Smooth muscle cell (in vitro differentiated cells): ENCODE data around the gene MARCO. TPM values are rescaled to one million over a fixed set of nuclear protein-coding genes. Genes with fewer than 3 reads are reported as not detected.

Source experiments
- DNase-seq: peaks from one replicate; lab custom pipeline; 2025; ENCODE audit not compliant: unreplicated experiment; lab: John Stamatoyannopoulos, UW
- H2AFZ ChIP-seq: fragments of 200-600 bp; sonication (generic); 2 replicates; pipeline ENCODE4 v1.6.0; 2016; ENCODE audit warnings: antibody characterized with exemption, low read depth, mild to moderate bottlenecking
- H3F3A ChIP-seq: fragments of 200-600 bp; sonication (generic); 2 replicates; pipeline ENCODE4 v1.6.0; 2017; ENCODE audit warnings: antibody characterized with exemption, low read depth
- H3K27ac ChIP-seq: fragments of 200-600 bp; sonication (generic); 2 replicates; pipeline ENCODE4 v1.5.1; 2016; ENCODE audit warnings: low read depth, mild to moderate bottlenecking
- H3K27me3 ChIP-seq: fragments of 200-600 bp; sonication (generic); 2 replicates; pipeline ENCODE4 v1.6.1; 2016; ENCODE audit warnings: low read depth, mild to moderate bottlenecking
- H3K36me3 ChIP-seq: fragments of 200-600 bp; sonication (generic); 2 replicates; pipeline ENCODE4 v1.5.1; 2016; ENCODE audit warnings: low read depth
- H3K4me1 ChIP-seq: fragments of 200-600 bp; sonication (generic); 2 replicates; pipeline ENCODE4 v1.5.1; 2016; ENCODE audit warnings: low read depth
- H3K4me2 ChIP-seq: fragments of 200-600 bp; sonication (generic); 2 replicates; pipeline ENCODE4 v1.6.0; 2016; ENCODE audit warnings: mild to moderate bottlenecking
- H3K4me3 ChIP-seq: fragments of 200-600 bp; sonication (generic); 2 replicates; pipeline ENCODE4 v1.5.1; 2016; ENCODE audit warnings: mild to moderate bottlenecking
- H3K79me2 ChIP-seq: fragments of 200-600 bp; sonication (generic); 2 replicates; pipeline ENCODE4 v1.6.0; 2016; ENCODE audit warnings: low read depth, mild to moderate bottlenecking
- H3K9ac ChIP-seq: fragments of 200-600 bp; sonication (generic); 2 replicates; pipeline ENCODE4 v1.6.0; 2016; ENCODE audit warnings: low read depth
- H3K9me3 ChIP-seq: fragments of 200-600 bp; sonication (generic); replicated peaks from 2 replicates; pipeline ENCODE4 v1.5.1; 2016; ENCODE audit warnings: low read depth
- H4K20me1 ChIP-seq: fragments of 200-600 bp; sonication (generic); 2 replicates; pipeline ENCODE4 v1.6.0; 2016; ENCODE audit warnings: low read depth
- CTCF ChIP-seq: fragments of 200-600 bp; sonication (generic); IDR thresholded peaks from 2 replicates; pipeline ENCODE4 v1.5.1; 2017; ENCODE audit warnings: borderline replicate concordance, mild to moderate bottlenecking, antibody characterized with exemption; ENCODE audit not compliant: insufficient read depth, poor library complexity, severe bottlenecking
- WGBS: methylation state at CpG from one replicate; pipeline ENCODE4 v1.1.7; 2016; ENCODE audit warnings: low lambda C conversion rate; 5-methylcytosine and 5-hydroxymethylcytosine counted together
- polyA plus RNA-seq: library from polyadenylated mRNA; unstranded; fragments of >200 nt; fragmentation: Nextera tagmentation; extraction: Ambion mirVana; gene quantifications from 2 replicates; pipeline ENCODE4 v1.2.1, GENCODE V29; 2016
- total RNA-seq: library from RNA; depleted of rRNA; stranded (reverse); fragments of >200 nt; gene quantifications from 2 replicates; pipeline ENCODE4 v1.2.3, GENCODE V29; 2014

The MARCO gene
- total and polyA plus RNA-seq, 2 experiments from 2014 or later: not detected

- DNase-seq: no peak
- no peak overlapping the region for H3K4me2 ChIP-seq
These were observed 26.0 kb downstream of the MARCO start for GRCh38 chr2:118968042-118968441.

GRCh38 chr2:118968961-118969733, 27.2 kb downstream of the MARCO start:
- Histone ChIP-seq H3K9me3 (no peaks in the 10 kb centered on the region), H3K36me3 (no peaks in the 10 kb centered on the region), H3K9ac (no peak overlapping the region), H4K20me1 (no peaks in the 10 kb centered on the region), H2AFZ (no peak overlapping the region), H3K79me2 (no peaks in the 10 kb centered on the region), H3K27me3 (no peaks in the 10 kb centered on the region), H3K4me2 (no peak overlapping the region), H3K27ac (no peak overlapping the region), H3K4me3 (no peak overlapping the region), H3F3A (no peaks in the 10 kb centered on the region), H3K4me1 (peaks cover 6% of the 10 kb centered on the region)
- 60% methylated on average over 7 of the region's 7 CpGs for WGBS
- TF ChIP-seq CTCF: no peak
- no peak for DNase-seq

More at GRCh38 chr2:118968042-118968441, 26.0 kb downstream of the MARCO start:
- Histone ChIP-seq H3K4me3 (no peak overlapping the region), H3K9ac (no peak overlapping the region), H3K4me1 (no peaks in the 10 kb centered on the region), H3F3A (no peaks in the 10 kb centered on the region), H3K36me3 (no peaks in the 10 kb centered on the region), H3K79me2 (no peaks in the 10 kb centered on the region), H3K9me3 (no peaks in the 10 kb centered on the region), H4K20me1 (no peaks in the 10 kb centered on the region), H3K27me3 (no peaks in the 10 kb centered on the region), H3K27ac (no peak overlapping the region), H2AFZ (no peak overlapping the region)
- TF ChIP-seq CTCF: no peak
- WGBS: 72% methylated on average over 3 of the region's 3 CpGs

GRCh38 chr2:118969734-118970395, 27.9 kb downstream of the MARCO start:
- Histone ChIP-seq H3K4me2 (no peak overlapping the region), H3K27ac (no peak overlapping the region), H3K79me2 (no peaks in the 10 kb centered on the region), H3K4me1 (peaks cover 6% of the 10 kb centered on the region), H3K9me3 (no peaks in the 10 kb centered on the region), H2AFZ (no peak overlapping the region), H3F3A (no peaks in the 10 kb centered on the region), H3K4me3 (no peak overlapping the region), H4K20me1 (no peaks in the 10 kb centered on the region), H3K36me3 (no peaks in the 10 kb centered on the region), H3K9ac (no peak overlapping the region), H3K27me3 (no peaks in the 10 kb centered on the region)
- no peak for DNase-seq
- 92% methylated on average over 16 of the region's 16 CpGs for WGBS
- TF ChIP-seq CTCF: no peak
